Measurements from ENCODE around the gene ZNF326.

Gene ZNF326

DNA sequence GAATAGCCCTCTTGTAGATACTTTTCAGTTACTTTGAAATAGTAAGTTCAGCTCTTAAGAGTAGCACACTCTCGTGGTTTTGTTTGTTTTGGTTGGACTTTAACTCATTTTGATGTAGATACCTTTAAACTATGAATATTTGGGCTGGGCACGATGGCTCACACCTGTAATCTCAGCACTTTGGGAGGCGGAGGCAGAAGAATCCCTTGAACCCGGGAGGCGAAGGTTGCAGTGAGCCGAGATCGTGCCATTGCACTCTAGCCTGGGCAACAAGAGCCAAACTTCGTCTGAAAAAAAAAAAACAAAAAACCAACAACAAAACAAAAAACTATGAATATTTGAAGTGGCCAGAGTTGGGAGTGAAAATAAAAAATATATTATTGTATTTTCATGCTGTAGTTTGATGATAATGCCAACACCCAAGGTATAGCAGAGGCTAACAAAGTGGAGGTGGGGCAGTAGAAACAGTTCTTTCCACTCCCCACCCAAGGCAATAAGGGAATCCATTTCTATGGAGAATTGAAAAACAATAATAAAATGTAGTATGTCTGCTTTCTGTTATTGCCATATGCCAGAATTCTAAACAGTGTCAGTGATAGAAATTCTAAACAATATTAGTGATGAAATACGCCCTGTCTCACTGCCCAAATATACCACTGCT lies 1.7 kb downstream of the ZNF326 start:
- TF ChIP-seq, protein P1, sequence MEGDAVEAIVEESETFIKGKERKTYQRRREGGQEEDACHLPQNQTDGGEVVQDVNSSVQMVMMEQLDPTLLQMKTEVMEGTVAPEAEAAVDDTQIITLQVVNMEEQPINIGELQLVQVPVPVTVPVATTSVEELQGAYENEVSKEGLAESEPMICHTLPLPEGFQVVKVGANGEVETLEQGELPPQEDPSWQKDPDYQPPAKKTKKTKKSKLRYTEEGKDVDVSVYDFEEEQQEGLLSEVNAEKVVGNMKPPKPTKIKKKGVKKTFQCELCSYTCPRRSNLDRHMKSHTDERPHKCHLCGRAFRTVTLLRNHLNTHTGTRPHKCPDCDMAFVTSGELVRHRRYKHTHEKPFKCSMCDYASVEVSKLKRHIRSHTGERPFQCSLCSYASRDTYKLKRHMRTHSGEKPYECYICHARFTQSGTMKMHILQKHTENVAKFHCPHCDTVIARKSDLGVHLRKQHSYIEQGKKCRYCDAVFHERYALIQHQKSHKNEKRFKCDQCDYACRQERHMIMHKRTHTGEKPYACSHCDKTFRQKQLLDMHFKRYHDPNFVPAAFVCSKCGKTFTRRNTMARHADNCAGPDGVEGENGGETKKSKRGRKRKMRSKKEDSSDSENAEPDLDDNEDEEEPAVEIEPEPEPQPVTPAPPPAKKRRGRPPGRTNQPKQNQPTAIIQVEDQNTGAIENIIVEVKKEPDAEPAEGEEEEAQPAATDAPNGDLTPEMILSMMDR (IDR thresholded peaks at IDR 0.05), result no peak

DNA sequence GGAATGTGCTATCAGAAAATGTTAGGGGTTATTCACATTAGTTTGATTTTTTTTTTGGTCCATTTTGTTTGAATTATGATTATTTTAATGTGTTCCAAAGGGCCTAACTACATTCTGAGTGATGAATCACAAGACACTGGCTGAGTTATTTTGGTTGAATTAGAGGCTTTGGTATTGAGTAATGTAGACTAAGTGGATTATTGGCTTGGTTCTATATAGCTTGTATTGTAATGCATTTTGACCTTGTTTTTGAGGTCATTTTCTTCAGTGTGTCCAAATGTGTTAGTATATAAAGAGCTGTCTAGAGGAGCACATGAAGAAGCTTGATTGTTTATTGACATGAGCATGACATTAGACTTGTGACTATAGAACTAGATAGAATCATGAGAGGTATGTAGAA lies 3.4 kb downstream of the ZNF326 start:
- TF ChIP-seq, protein P1 (IDR thresholded peaks at IDR 0.05), result no peak

DNA sequence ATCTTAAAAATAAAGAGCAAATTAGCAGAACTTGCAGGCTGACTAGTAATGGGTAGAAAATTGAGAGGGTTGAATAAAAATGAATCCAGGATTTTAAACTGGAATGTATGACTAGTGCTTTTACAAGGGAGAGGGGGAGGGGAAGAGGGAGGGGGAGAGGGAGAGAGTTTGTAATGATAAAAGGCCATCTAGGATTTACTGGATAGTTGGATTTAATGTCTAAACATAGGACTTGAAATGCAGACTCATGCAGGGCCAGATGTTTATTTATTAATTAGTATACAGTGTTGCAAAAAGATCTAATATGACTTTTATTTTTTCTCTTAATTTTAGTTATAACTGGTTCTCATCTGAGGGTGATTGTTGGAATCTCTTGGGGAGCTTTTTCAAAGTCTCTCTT lies 4.3 kb downstream of the ZNF326 start:
- TF ChIP-seq, protein P1 (IDR thresholded peaks at IDR 0.05), result no peak

DNA sequence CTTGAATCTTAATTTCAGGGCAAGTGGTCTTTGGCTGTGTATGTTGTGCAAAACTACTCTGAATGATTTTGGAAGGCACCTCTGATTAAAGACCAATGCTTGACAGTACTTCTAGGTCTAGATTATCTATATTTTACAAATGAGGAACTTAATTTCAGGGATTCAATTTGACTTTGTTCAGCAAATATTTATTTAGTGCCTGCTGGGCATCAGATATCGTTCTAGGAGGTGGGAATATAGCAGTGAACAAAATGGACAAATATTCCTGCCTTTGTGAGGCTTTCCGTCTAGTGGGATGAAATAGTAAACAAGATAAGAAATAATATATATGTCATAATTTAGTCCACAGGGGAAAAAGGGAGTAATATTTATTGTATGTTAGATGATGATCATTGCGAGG lies 4.7 kb downstream of the ZNF326 start:
- TF ChIP-seq, protein P1 (IDR thresholded peaks at IDR 0.05), result no peak

DNA sequence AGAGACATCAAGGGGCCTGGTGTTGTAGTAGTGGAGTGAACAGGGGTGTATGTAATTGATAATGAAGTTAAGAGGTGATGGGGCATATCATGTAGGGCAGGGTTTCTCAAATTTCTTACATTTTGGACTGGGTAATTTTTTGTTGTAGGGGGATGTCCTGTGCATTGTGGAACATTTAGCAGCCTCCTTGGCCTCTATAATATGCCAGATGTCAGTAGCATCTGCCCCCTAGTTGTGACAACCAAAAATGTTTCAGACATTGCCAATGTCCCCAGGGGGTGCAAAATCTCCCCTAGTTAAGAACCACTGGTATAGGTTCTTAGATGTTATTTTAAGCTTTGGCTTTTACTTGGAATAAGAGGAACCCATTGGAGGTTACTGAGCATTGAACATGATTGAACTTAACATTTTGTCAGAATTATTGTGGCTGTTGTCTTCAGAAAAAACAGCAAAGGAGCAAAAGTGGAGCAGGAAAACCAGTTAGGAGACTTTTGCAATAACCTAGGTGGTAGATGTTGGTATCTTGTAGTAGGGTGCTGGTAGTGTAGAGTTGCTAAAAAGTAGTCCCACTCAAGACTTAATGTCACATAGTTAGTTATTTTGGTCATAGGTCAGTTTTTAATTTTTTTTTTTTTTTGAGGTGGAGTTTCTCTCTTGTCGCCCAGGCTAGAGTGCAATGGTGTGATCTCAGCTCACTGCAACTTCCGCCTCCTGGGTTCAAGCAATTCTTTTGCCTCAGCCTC lies 6.2 kb downstream of the ZNF326 start:
- TF ChIP-seq, protein P1 (IDR thresholded peaks at IDR 0.05), result no peak

DNA sequence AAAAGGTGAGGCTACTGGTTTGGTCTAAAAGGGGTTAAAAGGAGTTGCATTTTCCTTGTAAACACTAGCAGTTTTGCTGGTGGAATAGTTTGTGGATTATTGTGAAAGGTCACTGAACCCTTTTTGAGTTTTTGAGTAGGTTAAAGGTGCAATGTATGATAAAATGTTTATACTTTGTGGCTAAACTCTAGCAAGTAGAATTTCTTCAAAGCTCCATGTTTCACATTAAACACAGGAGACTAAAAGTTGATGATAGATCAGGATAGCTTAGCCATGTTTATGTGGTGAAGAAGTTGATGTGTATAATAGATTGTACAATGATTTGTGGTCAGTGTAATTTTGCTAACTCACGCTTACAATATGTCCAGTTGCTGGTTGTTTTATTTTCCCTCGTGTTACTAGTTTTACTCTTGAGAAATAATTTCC lies 13.1 kb downstream of the ZNF326 start:
- TF ChIP-seq, protein P1 (IDR thresholded peaks at IDR 0.05), result no peak

DNA sequence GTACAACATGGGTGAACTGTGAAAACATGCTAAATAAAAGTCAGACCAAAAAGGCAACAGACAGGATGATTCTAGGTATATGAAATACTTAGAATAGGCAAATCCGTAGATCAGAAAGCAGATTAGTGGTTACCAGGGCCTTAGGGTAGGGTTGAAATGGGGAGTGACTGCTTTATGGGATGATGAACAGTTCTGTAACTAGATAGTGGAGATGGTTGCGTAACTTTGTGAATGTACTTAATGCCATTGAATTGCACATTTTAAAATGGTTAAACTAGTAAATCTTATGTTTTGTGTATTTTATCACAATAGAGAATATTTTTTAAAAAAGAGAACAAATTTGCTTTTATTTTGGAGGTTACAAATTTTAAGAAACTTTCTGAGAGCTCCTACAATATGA lies 17.4 kb downstream of the ZNF326 start:
- TF ChIP-seq, protein P1 (IDR thresholded peaks at IDR 0.05), result no peak
